ENCODE measurements around the gene KIF6.

Gene KIF6

DNA sequence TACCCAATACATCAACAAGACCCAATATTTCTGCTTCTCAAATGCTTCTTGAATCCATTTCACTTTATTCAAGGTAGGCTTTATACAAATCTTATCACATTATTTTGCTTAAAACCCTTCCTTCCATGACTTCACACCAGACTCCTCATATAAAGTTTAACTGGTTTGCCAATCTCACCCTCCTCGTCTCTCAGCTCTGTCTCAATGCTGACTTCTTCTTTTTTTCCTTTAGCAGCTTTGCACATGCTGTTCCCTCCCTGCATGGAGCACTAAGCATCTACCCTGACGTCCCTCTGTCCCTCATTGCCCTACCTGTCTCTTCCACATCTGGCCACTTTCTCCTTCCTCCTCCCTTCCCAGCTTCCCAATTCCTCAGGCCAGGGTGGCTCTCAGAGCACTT lies 442.4 kb downstream of the KIF6 start:
- TF ChIP-seq, protein P1, sequence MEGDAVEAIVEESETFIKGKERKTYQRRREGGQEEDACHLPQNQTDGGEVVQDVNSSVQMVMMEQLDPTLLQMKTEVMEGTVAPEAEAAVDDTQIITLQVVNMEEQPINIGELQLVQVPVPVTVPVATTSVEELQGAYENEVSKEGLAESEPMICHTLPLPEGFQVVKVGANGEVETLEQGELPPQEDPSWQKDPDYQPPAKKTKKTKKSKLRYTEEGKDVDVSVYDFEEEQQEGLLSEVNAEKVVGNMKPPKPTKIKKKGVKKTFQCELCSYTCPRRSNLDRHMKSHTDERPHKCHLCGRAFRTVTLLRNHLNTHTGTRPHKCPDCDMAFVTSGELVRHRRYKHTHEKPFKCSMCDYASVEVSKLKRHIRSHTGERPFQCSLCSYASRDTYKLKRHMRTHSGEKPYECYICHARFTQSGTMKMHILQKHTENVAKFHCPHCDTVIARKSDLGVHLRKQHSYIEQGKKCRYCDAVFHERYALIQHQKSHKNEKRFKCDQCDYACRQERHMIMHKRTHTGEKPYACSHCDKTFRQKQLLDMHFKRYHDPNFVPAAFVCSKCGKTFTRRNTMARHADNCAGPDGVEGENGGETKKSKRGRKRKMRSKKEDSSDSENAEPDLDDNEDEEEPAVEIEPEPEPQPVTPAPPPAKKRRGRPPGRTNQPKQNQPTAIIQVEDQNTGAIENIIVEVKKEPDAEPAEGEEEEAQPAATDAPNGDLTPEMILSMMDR (IDR thresholded peaks at IDR 0.05; ENCODE audit: extremely low read depth, insufficient read depth, missing control alignments): no peak
- no peak for DNase-seq (ENCODE audit: low spot score)
- in situ Hi-C loops (cut with MboI; ENCODE audit: low pct_unique_long_range_greater_than_20kb, low sequenced_read_pairs, unreplicated experiment): no loop called here

DNA sequence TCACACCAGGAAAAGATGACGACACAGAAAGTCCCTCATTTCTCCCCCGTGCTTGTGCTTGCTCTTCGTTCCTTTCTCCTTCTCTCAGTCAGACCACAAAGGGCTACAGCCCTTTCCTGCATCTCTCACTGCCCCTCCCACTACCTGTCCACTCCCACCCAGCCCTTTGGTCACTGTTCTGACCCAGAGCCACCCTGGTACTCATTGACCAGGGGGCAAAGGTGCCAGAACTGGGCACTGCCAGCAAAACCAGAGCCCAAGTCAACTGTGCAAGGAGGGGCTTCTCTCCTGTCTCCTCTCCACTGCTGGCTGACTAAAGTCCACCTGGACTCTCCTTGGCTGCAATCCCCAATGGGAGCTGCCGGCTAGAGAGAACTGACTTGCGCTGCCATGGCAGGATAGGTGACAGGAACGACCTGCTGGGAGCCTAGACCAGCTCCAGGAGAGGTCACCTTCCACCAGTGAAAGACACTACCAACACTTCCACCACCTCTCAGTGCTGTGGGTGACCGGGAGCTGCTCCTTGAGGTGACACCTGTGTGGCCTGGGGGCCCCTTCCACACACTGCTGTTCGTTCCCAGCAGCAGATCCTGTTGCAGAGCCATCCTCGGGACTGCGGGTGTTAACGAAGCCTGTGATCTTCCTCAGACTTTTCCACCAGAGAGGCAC lies 443.8 kb downstream of the KIF6 start:
- in situ Hi-C loops (cut with MboI; ENCODE audit: low pct_unique_long_range_greater_than_20kb, low sequenced_read_pairs, unreplicated experiment): no loop called here
- TF ChIP-seq, protein P1 (IDR thresholded peaks at IDR 0.05; ENCODE audit: extremely low read depth, insufficient read depth, missing control alignments): no peak

GRCh38 chr6:39280247-39280731 lies 444.9 kb downstream of the KIF6 start:
- TF ChIP-seq, protein P1 (IDR thresholded peaks at IDR 0.05; ENCODE audit: extremely low read depth, insufficient read depth, missing control alignments): no peak
- no peak for DNase-seq (ENCODE audit: low spot score)

More for the DNA sequence above, 443.8 kb downstream of the KIF6 start:
- DNase-seq (ENCODE audit: low spot score): no peak

More at GRCh38 chr6:39280247-39280731, 444.9 kb downstream of the KIF6 start:
- in situ Hi-C loops (cut with MboI; ENCODE audit: low pct_unique_long_range_greater_than_20kb, low sequenced_read_pairs, unreplicated experiment): no loop called here
